Activated T-cell treated with anti-CD3 and anti-CD28 coated beads for 1 hour (primary cell): ENCODE results near the gene MIEF1.
A peak's percentile ranks its signal among the peaks of the same experiment; 100 is the strongest.
"Not testable (repeated sequence)": the region's sequence is repeated elsewhere in the genome, so short reads cannot be mapped to it uniquely, and the experiment has no call there.

Source experiments
- DNase-seq: peaks from one replicate; pipeline ENCODE4 v3.0.0-alpha.2; 2020; ENCODE audit warnings: low read depth

Gene MIEF1

GRCh38 chr22:39489094-39490068, 12.7 kb upstream of the MIEF1 start:
- no peak for DNase-seq

GRCh38 chr22:39490135-39490798, 11.8 kb upstream of the MIEF1 start:
- peak; percentile 61 for DNase-seq

GRCh38 chr22:39490966-39491680, 11.0 kb upstream of the MIEF1 start:
- DNase-seq, result no peak

GRCh38 chr22:39491696-39492095, 10.4 kb upstream of the MIEF1 start:
- DNase-seq, result no peak

GRCh38 chr22:39492186-39492585, 9.9 kb upstream of the MIEF1 start:
- DNase-seq, result no peak

DNA sequence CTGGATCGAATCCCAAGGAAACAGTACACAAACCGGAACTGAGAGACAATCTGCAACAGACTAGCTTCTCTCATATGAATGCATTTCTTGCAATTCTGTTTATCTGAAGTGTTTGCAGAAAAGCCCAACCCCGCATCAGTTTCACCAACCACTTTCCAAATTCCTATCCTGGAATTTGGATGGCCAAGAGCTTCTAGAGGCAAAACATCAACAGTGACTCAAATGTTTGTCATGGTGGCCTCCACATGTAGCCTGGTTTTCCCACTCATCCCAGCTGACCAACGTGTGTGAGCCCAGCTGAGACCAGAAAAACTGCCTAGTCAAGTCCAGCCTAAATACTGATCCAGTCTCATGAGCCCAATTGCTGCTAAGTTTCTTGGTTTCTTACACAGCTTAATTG, 8.3 kb upstream of the MIEF1 start:
- DNase-seq, result no peak

- no peak for DNase-seq
Measured at GRCh38 chr22:39494471-39495120, 7.5 kb upstream of the MIEF1 start.

- DNase-seq, result peak; percentile 49
Measured at GRCh38 chr22:39496131-39496838, 5.8 kb upstream of the MIEF1 start.

DNA sequence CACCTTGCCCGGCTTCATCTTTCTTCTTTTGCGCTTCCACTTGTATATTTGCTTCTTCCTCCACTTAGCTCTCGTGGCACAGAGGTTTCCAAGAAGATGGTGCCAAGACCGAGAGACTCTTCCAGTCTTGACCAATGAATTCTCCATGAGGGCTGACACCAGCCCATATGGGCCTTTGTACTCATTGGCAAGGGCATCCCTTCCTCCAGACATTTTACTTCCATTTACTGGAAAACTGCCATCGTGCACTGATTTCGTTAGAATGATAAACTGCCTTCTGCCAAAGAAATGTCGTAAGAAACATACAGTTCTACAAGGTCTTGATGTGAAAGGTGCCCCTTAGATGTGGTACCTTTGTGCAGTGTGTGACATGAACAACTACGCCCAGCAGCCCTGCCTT, 4.7 kb upstream of the MIEF1 start:
- DNase-seq, result no peak

DNA sequence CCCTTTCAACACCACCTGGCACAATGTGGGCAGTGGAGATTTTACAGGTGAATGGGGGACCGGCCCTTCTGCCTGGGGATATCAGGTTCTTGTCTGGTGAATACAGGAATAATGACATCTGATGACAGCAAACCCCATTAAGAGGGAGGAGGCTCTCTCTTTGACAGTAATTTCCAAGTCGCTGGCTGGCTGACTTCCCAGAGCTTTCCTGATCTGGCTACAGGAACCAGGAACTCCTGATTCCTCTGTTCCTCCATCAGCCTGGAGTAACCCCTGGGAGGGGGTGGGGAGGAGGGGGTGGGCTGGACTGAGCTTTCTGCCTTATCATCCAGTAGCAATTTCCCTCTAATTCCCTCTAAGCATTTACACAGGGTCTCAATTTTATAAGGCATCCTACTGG, 3.7 kb upstream of the MIEF1 start:
- DNase-seq, result no peak

DNA sequence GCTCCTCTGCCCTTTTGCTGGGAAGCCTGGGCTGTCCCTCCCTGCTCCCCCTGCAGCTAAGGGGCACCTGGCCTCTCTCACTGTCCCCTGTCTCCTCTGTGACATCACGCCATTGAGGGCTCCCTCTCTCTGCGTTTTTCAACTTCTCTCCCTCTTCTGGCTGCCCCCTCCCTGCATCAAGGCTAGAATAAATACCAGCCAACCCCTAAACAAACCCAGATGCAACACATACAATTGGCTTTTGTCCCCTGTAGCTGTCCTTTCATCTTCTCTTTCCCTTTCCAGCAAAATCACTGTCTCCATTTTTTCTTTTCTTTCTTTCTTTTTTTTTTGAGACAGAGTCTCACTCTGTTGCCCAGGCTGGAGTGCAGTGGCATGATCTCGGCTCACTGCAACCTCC, 3.3 kb upstream of the MIEF1 start:
- no peak for DNase-seq

DNA sequence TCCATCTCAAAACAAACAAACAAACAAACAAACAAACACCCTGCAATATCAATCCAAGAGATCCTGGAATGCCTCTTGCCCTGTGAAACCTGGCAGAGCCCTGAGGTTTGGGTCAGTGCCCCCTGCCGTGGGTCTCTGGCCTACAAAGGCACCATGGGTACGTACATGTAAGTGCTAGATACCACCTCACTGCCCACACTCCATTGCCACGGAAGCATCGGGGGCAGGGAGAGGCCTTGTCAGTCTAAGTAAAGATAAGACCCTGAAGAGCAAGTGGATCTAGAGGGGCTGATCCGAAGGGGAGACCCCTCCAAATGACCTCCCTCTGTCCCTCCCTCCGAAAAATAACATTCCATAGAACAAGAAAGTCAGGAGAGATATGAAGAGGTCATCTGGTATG, 2.0 kb upstream of the MIEF1 start:
- no peak for DNase-seq

DNA sequence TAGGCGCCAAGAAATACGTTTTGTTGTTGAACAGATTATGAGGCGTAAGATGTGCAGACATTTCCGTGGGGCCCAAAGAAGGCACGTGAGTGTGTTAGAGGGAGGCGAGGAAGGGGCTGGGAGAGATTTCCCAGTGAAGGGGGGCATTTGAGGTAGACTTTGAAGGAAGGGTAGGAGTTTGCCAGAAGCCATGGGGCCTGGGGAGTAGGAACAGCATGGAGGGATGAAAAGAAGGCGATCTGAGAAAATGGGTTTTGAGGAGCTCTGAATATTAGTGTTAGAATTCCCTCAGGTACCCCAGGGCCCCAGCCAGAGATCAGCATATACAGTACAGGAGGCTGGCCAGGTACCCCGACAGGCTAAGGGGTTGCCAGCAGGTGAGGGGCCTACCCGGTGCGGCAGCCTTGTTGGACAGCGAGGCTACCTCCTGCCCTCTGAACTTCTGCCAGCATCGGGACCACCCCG, 414 bp upstream of the MIEF1 start:
- no peak for DNase-seq

DNA sequence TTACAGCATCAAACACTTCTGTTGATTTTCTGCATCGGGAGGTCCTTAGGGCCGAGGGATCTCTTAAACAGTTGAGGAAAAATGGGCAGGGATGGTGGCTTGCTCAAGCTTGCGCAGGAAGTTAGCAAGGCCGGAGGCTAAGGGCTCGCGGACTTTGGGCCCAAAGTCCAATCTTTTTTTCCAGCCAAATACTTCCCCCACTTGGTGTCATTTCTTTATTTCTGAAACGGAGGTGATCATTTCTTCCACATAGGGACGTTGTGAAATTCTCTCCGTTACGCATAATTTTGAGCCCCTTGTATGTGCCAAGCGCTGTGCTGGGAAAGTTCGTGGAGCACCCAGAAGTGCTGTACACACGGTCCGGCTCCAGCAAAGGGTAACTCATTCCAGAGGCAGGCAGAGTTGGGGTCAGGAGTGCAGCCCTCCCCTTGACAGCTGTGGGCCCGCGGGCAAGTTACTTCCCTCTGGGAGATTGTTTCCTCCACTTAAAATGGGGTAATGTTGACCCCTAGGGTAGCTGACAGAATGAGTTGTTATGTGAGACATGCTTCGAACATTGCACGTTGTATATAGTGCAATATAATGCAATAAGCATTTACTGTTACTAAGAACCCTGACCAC, 809 bp downstream of the MIEF1 start:
- DNase-seq, result no peak

GRCh38 chr22:39503630-39504029, 1.5 kb downstream of the MIEF1 start:
- no peak for DNase-seq

- DNase-seq, result no peak
Measured at GRCh38 chr22:39504071-39504470, 2.0 kb downstream of the MIEF1 start.

- not testable (repeated sequence) for DNase-seq
Measured at GRCh38 chr22:39507021-39507420, 4.9 kb downstream of the MIEF1 start.

- DNase-seq, result no peak
Measured at GRCh38 chr22:39508393-39508792, 6.3 kb downstream of the MIEF1 start.

- DNase-seq, result no peak
Measured at GRCh38 chr22:39510529-39511149, 8.5 kb downstream of the MIEF1 start.

DNA sequence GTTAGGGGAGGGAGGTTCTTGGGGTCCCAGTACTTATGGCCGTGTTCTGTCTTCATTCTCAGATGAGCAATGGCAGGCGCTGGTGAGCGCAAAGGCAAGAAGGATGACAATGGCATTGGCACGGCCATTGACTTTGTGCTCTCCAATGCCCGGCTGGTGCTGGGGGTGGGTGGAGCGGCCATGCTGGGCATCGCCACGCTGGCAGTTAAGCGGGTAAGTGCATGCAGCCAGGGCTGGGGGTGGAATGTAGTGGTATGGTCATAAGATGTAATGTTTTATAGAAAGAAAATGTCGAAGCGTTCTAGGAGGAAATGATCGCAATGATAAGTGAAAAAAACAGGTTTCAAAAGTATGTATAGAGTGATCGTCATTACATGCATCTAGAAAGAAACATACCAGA, 9.1 kb downstream of the MIEF1 start:
- no peak for DNase-seq

DNA sequence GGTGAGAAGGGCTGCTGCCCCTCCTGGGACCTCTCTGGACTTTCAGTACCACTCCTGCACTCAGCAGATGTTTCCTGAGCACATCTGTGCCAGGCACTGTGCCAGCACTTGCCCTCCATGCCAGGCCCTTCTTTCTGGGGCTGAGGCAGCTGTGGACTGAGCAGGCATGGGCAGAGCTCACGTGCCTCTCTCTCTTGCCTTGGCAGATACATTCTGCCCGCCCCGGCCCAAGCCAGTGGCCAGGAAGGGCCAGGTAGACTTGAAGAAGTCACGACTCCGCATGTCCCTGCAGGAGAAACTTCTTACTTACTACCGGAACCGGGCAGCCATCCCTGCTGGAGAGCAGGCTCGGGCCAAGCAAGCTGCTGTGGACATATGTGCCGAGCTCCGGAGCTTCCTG, 9.9 kb downstream of the MIEF1 start:
- no peak for DNase-seq
